PFSK-1 (cell line): ENCODE data around the gene YIPF2.

Source experiments
- POLR2AphosphoS5 ChIP-seq: IDR thresholded peaks from 2 replicates; pipeline ENCODE4 v1.6.1; 2012; ENCODE audit warnings: low read depth, mild to moderate bottlenecking, control low read depth, low read length, moderate library complexity
- REST ChIP-seq, 2 experiments: IDR thresholded peaks; 2 replicates each; pipeline versions ENCODE4 v1.6.1 to v1.8.0; 2011 to 2012; ENCODE audit warnings: low read depth in 2 of 2, low read length in 2 of 2, control low read depth in 1 of 2, inconsistent platforms in 1 of 2, mild to moderate bottlenecking in 1 of 2, moderate library complexity in 1 of 2; ENCODE audit not compliant: insufficient read depth in 1 of 2
- SIN3A ChIP-seq: IDR thresholded peaks from 2 replicates; pipeline ENCODE4 v1.6.1; 2012; ENCODE audit warnings: mild to moderate bottlenecking, low read length, moderate library complexity, borderline replicate concordance; ENCODE audit not compliant: insufficient read depth
- TAF1 ChIP-seq: IDR thresholded peaks from 2 replicates; pipeline ENCODE4 v1.6.1; 2012; ENCODE audit warnings: low read length, control low read depth, borderline replicate concordance; ENCODE audit not compliant: insufficient read depth

GRCh38 chr19:10898633-10899032, 29.8 kb downstream of the YIPF2 start:
- TF ChIP-seq TAF1 (no peak), POLR2AphosphoS5 (no peak), REST (IDR thresholded peaks at IDR 0.05; ENCODE audit: insufficient read depth in 1 of 2, low read depth in 2 of 2, low read length in 2 of 2) (no peak), SIN3A (no peak)
